NCI-H1436 (cell line): Measurements from ENCODE around the gene DAPK3.
A peak's percentile ranks its signal among the peaks of the same experiment; 100 is the strongest.
"Not testable (repeated sequence)": the region's sequence is repeated elsewhere in the genome, so short reads cannot be mapped to it uniquely, and the experiment has no call there.

Experiments used
- DNase-seq: peaks from one replicate; lab custom pipeline; 2025; lab: John Stamatoyannopoulos, UW

DAPK3 gene

GRCh38 chr19:4005436-4005835 lies 34.5 kb upstream of the DAPK3 start:
- not testable (repeated sequence) for DNase-seq

- DNase-seq = not testable (repeated sequence)
These were observed 29.9 kb upstream of the DAPK3 start for GRCh38 chr19:4000798-4001197.

GRCh38 chr19:3998667-3999412 lies 27.9 kb upstream of the DAPK3 start:
- DNase-seq = not testable (repeated sequence)

- DNase-seq = no peak
These were observed 24.7 kb upstream of the DAPK3 start for GRCh38 chr19:3995607-3996006.

- no peak for DNase-seq
These were observed 19.9 kb upstream of the DAPK3 start for GRCh38 chr19:3990815-3991117.

GRCh38 chr19:3987619-3988371 lies 16.9 kb upstream of the DAPK3 start:
- DNase-seq = peak; percentile 87

GRCh38 chr19:3986260-3987041 lies 15.6 kb upstream of the DAPK3 start:
- peak; percentile 81 for DNase-seq

- DNase-seq = no peak
These were observed 14.9 kb upstream of the DAPK3 start for GRCh38 chr19:3985643-3986259.

- DNase-seq = peak; percentile 91
These were observed 14.2 kb upstream of the DAPK3 start, which contains the start of gene EEF2 for GRCh38 chr19:3984908-3985642. Gene EEF2 (minus strand): TSS chr19:3985463. CDS start chr19:3985380, 83 bp downstream.

GRCh38 chr19:3984584-3984907 lies 13.6 kb upstream of the DAPK3 start:
- no peak for DNase-seq

- DNase-seq = no peak
These were observed 13.2 kb upstream of the DAPK3 start for GRCh38 chr19:3983936-3984583.

- DNase-seq = no peak
These were observed 12.6 kb upstream of the DAPK3 start for GRCh38 chr19:3983542-3983914.

GRCh38 chr19:3982701-3983541 lies 12.0 kb upstream of the DAPK3 start:
- no peak for DNase-seq

GRCh38 chr19:3981736-3982681 lies 11.1 kb upstream of the DAPK3 start:
- DNase-seq = no peak

- no peak for DNase-seq
These were observed 10.5 kb upstream of the DAPK3 start for GRCh38 chr19:3981373-3981735.

- DNase-seq = no peak
These were observed 9.7 kb upstream of the DAPK3 start for GRCh38 chr19:3980353-3981251.

GRCh38 chr19:3979674-3980352 lies 8.9 kb upstream of the DAPK3 start:
- DNase-seq = no peak

- no peak for DNase-seq
These were observed 8.4 kb upstream of the DAPK3 start for GRCh38 chr19:3979289-3979673.
